HCT116 (cell line): Measurements from ENCODE around the gene HOXB3. TPM values are rescaled to one million over a fixed set of nuclear protein-coding genes. Genes with fewer than 3 reads are reported as not detected.

Experiments used
- FOSL1 ChIP-seq: IDR thresholded peaks from 2 replicates; pipeline ENCODE4 v1.6.1; 2012; ENCODE audit warnings: low read depth
- POLR2AphosphoS5 ChIP-seq: IDR thresholded peaks from 2 replicates; pipeline ENCODE4 v1.6.1; 2011; ENCODE audit warnings: mild to moderate bottlenecking, low read depth, low read length, moderate library complexity
- RAD21 ChIP-seq: IDR thresholded peaks from 2 replicates; pipeline ENCODE4 v1.6.1; 2012; ENCODE audit warnings: low read depth, mild to moderate bottlenecking
- total RNA-seq: library from RNA; stranded (reverse); gene quantifications from one replicate; pipeline ENCODE4 v1.2.1, GENCODE V29; 2021; ENCODE audit not compliant: unreplicated experiment
- TF ChIP-seq, protein P1 (sequence below): IDR thresholded peaks from 2 replicates; pipeline ENCODE4 v1.6.1; 2011; ENCODE audit warnings: mild to moderate bottlenecking, low read length, moderate library complexity; ENCODE audit not compliant: insufficient replicate concordance; ENCODE audit errors: extremely low read depth
- TF ChIP-seq, protein P2 (sequence below): IDR thresholded peaks from 2 replicates; pipeline ENCODE4 v1.6.1; 2012; ENCODE audit warnings: low read depth
- TF ChIP-seq, protein P3 (sequence below): IDR thresholded peaks from 2 replicates; pipeline ENCODE4 v1.6.1; 2012

Gene HOXB3
- total RNA-seq, 1 experiment from 2014 or later, result 19.8 TPM

DNA sequence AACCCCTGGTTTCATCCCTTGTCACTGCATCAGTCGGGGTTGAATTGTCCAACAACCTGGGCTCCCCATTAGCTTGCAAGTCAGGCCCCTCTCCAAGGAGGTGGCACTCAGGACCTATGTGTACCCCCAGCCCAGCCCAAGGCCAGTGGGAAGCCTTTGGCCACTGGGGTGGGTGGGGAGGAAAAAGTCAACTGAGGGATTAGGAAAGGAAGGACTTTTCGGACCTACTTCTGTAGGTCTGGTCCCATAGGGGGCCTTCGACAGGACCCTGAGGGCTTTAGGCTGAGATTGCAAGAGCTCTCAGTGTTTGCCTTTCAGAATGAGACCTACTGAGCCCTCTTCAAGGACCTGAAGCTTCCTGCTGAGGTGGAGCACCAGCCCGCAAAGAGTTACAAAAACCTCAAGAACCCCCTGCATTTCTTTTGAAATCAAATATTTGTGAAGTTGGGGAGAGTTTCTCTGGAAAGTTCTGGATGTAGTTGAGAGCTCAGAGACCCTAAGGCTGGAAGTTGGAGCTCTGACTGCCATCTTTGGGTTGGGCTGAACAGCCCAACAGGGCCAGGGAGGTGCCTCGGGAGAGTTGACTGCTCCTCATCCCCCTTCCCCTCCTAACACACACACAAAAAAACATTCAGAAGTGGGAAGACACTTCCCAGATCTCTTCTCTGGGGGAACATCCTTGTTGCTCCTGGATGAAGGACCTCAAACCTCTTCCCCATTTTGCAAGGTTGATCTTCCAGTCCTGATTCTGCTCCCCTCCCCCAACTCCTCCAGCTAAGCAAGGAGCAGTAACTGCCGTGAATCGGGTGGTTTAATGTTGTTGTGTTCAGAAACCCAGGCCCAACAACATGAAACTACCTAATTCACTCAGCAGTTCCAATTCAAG, 41.9 kb upstream of the HOXB3 start (continued):
- TF ChIP-seq, protein P1, sequence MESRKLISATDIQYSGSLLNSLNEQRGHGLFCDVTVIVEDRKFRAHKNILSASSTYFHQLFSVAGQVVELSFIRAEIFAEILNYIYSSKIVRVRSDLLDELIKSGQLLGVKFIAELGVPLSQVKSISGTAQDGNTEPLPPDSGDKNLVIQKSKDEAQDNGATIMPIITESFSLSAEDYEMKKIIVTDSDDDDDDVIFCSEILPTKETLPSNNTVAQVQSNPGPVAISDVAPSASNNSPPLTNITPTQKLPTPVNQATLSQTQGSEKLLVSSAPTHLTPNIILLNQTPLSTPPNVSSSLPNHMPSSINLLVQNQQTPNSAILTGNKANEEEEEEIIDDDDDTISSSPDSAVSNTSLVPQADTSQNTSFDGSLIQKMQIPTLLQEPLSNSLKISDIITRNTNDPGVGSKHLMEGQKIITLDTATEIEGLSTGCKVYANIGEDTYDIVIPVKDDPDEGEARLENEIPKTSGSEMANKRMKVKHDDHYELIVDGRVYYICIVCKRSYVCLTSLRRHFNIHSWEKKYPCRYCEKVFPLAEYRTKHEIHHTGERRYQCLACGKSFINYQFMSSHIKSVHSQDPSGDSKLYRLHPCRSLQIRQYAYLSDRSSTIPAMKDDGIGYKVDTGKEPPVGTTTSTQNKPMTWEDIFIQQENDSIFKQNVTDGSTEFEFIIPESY, result no peak
- TF ChIP-seq RAD21, result no peak
- TF ChIP-seq, protein P2, sequence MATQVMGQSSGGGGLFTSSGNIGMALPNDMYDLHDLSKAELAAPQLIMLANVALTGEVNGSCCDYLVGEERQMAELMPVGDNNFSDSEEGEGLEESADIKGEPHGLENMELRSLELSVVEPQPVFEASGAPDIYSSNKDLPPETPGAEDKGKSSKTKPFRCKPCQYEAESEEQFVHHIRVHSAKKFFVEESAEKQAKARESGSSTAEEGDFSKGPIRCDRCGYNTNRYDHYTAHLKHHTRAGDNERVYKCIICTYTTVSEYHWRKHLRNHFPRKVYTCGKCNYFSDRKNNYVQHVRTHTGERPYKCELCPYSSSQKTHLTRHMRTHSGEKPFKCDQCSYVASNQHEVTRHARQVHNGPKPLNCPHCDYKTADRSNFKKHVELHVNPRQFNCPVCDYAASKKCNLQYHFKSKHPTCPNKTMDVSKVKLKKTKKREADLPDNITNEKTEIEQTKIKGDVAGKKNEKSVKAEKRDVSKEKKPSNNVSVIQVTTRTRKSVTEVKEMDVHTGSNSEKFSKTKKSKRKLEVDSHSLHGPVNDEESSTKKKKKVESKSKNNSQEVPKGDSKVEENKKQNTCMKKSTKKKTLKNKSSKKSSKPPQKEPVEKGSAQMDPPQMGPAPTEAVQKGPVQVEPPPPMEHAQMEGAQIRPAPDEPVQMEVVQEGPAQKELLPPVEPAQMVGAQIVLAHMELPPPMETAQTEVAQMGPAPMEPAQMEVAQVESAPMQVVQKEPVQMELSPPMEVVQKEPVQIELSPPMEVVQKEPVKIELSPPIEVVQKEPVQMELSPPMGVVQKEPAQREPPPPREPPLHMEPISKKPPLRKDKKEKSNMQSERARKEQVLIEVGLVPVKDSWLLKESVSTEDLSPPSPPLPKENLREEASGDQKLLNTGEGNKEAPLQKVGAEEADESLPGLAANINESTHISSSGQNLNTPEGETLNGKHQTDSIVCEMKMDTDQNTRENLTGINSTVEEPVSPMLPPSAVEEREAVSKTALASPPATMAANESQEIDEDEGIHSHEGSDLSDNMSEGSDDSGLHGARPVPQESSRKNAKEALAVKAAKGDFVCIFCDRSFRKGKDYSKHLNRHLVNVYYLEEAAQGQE, result no peak
- TF ChIP-seq FOSL1, result no peak
- TF ChIP-seq, protein P3, sequence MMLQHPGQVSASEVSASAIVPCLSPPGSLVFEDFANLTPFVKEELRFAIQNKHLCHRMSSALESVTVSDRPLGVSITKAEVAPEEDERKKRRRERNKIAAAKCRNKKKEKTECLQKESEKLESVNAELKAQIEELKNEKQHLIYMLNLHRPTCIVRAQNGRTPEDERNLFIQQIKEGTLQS, result no peak
- TF ChIP-seq POLR2AphosphoS5, result no peak
